Activated CD4-positive, alpha-beta T cell treated with anti-CD3 and anti-CD28 coated beads for 36 hours (primary cell): ENCODE data around the gene SLC8B1. TPM values are rescaled to one million over a fixed set of nuclear protein-coding genes. Genes with fewer than 3 reads are reported as not detected.
A peak's percentile ranks its signal among the peaks of the same experiment; 100 is the strongest.

ENCODE experiments used
- ATAC-seq: fragments of 200-7000 bp; cut with Tn5 transposase; one replicate; pipeline ENCODE4 v1.10.0; 2021; ENCODE audit warnings: mild to moderate bottlenecking, moderate library complexity
- CTCF ChIA-PET: fragments of 350-600 bp; sonication (Branson Sonifier 250); formaldehyde crosslinking; loops from one replicate; lab custom pipeline; 2021; ENCODE audit warnings: antibody characterized with exemption; lab: Charles Lee
- POLR2A ChIA-PET: fragments of 350-600 bp; sonication (Branson Sonifier 250); formaldehyde crosslinking; loops from one replicate; lab custom pipeline; 2021; ENCODE audit warnings: antibody characterized with exemption, inconsistent platforms; lab: Charles Lee
- DNase-seq: peaks from one replicate; pipeline ENCODE4 v3.0.0-alpha.2; 2020
- H3K27ac Mint-ChIP-seq: one replicate; pipeline ENCODE4 v1.8.0; 2021; ENCODE audit warnings: mixed read lengths
- H3K27me3 Mint-ChIP-seq: one replicate; pipeline ENCODE4 v1.8.0; 2021; ENCODE audit warnings: mixed read lengths
- H3K36me3 Mint-ChIP-seq: one replicate; pipeline ENCODE4 v1.8.0; 2021; ENCODE audit warnings: low read depth, mixed read lengths
- H3K4me1 Mint-ChIP-seq: one replicate; pipeline ENCODE4 v1.8.0; 2021; ENCODE audit warnings: mixed read lengths
- H3K4me3 Mint-ChIP-seq: one replicate; pipeline ENCODE4 v1.8.0; 2021; ENCODE audit warnings: mild to moderate bottlenecking, moderate library complexity, mixed read lengths
- H3K9me3 Mint-ChIP-seq: one replicate; pipeline ENCODE4 v1.8.0; 2021; ENCODE audit warnings: low read depth, mixed read lengths
- intact Hi-C, 2 experiments: fragments of 100-400 bp; cut with DNase I in 1 of 2; cut with micrococcal nuclease in 1 of 2; formaldehyde crosslinking; loops; one replicate each; pipeline versions ENCODE4 v1.14.2 to v1.15.1; 2022 to 2024; cut with DNase I, micrococcal nuclease
- total RNA-seq, 2 experiments: library from RNA; stranded (reverse); gene quantifications; one replicate each; pipeline ENCODE4 v1.2.3, GENCODE V29; 2021

SLC8B1 gene
- total RNA-seq, 2 experiments from 2014 or later: 17.9 to 19.4 TPM

DNA sequence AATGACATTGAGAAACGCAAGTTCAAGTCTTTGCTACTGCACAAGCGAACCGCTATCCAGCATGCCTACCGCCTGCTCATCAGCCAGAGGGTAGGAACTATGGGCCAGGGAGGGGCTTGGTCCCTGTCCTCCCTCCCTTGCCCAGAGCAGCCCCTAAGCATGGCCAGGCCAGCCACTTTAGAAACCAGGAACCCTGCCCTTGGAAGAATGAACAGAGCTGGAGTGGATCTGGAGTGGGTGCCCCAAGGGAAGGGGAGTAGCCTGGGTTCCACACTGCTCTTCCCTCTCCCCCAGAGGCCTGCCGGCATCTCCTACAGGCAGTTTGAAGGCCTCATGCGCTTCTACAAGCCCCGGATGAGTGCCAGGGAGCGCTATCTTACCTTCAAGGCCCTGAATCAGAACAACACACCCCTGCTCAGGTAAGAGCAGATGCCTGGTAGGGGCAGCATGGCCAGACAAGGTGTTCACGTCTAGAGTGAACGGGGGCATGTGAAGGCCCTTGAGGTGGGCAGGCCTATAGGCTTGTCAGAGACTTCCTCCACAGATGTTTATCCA, 57.9 kb downstream of the SLC8B1 start:
- ATAC-seq (no peak), DNase-seq (no peak)
- no peaks in the 10 kb centered on the region for H3K9me3 Mint-ChIP-seq
- H3K4me1 Mint-ChIP-seq: peaks cover 6% of the 10 kb centered on the region
- no peaks in the 10 kb centered on the region for H3K27me3 Mint-ChIP-seq
- ChIA-PET CTCF (no interaction called here), POLR2A (interaction anchor here (0.6 kb wide), 1 partner anchor 19 kb away, joined by 4 read pairs; no protein-coding TSS in a partner anchor)
- H3K27ac Mint-ChIP-seq: no peak overlapping the region
- H3K4me3 Mint-ChIP-seq: no peak overlapping the region
- intact Hi-C loops: no loop called here
- peaks cover 30% of the 10 kb centered on the region for H3K36me3 Mint-ChIP-seq

DNA sequence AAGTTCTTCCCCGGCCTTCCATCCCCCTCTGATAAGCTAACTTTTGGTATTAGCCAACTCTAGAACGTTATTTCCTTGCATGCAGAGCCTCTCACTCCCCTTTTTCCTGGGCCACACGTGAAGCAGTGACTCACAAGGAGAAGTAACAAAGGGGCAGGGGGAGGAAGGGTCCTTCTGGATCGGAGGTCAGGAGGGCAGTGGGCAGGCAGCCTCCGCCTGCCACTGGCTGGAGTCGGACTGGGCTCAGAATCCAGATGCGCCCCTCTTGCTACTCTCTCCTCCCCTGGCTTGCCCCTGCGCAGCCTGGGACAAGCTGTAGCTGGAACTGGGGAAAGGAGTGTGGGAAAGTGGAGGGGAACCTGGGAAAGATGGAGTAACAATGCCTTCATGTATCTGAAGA, 58.6 kb downstream of the SLC8B1 start:
- intact Hi-C loops: no loop called here
- ChIA-PET POLR2A (no interaction called here), CTCF (no interaction called here)
- Mint-ChIP-seq H3K4me1 (peaks cover 13% of the 10 kb centered on the region), H3K9me3 (no peaks in the 10 kb centered on the region), H3K4me3 (no peak overlapping the region), H3K36me3 (peaks cover 30% of the 10 kb centered on the region), H3K27me3 (no peaks in the 10 kb centered on the region), H3K27ac (no peak overlapping the region)
- no peak for ATAC-seq
- no peak for DNase-seq

DNA sequence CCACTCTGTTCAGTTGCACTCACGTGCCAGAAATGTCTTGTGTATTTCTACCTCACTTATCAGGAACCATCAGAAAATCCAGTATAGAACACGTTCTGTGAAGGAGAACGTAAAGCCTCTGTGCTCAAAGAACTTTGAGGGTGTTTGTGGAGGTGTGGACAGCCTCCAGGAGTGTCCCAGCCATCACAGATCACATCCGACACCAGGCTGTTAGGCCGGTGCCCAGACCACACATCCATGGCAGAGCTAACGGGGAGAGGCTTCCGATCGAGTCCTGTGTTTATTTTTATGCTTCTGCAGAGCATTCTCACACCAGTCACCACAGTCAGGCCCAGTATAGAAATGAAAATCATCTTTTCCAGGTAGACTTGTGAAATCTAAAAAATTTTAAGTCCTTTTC, 60.1 kb downstream of the SLC8B1 start:
- H3K4me3 Mint-ChIP-seq: no peak overlapping the region
- H3K9me3 Mint-ChIP-seq: no peaks in the 10 kb centered on the region
- H3K36me3 Mint-ChIP-seq: peaks cover 28% of the 10 kb centered on the region
- POLR2A ChIA-PET: no interaction called here
- intact Hi-C loops: no loop called here
- DNase-seq: no peak
- CTCF ChIA-PET: no interaction called here
- no peak overlapping the region for H3K27ac Mint-ChIP-seq
- H3K4me1 Mint-ChIP-seq: peaks cover 15% of the 10 kb centered on the region
- no peaks in the 10 kb centered on the region for H3K27me3 Mint-ChIP-seq
- no peak for ATAC-seq

DNA sequence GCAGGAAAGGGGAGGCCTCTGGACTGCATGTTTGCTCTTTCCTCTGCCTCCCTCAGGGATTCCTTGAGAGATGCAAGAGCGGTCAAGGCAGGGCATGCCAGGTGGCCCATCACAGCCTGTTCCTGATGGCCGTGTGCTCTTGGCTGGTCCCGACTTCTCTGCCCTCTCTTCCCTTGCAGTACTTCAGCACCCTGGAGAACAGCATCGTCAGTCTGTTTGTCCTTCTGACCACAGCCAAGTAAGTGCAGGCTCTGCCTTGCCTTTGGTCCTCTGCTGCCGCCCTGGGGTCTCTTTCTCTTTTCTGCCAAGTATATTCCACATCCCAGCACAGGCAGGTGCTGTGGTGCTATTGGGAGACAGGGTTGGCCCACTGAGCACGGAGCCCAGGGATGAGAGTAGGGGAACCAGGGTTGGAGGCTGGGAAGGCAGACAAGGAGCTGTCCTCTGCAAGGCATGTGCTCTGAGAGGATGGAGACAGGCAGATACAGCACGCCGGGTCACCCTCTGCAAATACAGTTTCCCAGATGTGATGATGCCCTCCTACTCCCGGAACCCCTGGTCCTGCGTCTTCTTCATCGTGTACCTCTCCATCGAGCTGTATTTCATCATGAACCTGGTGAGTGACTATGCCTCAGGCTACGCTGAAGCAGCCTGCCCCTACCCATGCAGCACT, 61.7 kb downstream of the SLC8B1 start:
- H3K9me3 Mint-ChIP-seq: no peaks in the 10 kb centered on the region
- ChIA-PET CTCF (no interaction called here), POLR2A (no interaction called here)
- H3K36me3 Mint-ChIP-seq: peaks cover 36% of the 10 kb centered on the region
- peaks cover 15% of the 10 kb centered on the region for H3K4me1 Mint-ChIP-seq
- H3K27me3 Mint-ChIP-seq: no peaks in the 10 kb centered on the region
- no peak for DNase-seq
- H3K27ac Mint-ChIP-seq: no peak overlapping the region
- no peak for ATAC-seq
- intact Hi-C loops: no loop called here
- no peak overlapping the region for H3K4me3 Mint-ChIP-seq

DNA sequence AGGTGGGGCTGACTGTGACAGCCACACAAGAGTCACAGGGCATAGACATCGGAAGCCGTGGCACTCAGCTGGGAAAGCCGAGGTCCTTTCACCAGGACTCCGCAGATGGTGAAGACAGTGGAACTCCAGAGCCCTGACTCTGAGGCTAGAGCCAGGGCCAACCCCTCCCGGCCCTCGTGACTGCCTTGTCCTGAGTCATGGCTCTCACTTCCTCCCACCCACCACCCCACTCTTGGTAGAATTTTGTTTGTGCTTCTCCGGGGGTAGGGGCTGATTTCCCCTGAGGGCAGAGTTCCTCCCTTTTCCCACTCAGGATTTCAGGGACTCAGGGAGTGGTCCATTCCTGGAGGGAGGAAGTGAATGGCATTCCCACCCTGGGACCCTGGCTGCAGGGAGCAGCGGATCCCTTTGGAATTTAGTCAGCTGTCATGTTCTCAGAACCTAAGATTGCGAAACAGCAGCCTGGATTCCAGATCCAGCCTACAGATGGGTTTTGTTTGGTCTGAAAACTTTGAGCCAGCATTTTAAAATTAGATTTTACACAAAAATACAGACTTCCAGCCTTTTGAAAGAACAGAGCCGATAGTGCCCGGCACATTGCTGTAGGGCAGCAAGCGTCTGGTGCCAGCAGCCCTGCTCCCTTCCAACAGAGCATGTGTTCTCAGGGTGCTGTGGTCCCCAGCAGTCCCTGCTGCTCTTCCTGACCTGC, 62.9 kb downstream of the SLC8B1 start:
- intact Hi-C loops: no loop called here
- POLR2A ChIA-PET: no interaction called here

DNA sequence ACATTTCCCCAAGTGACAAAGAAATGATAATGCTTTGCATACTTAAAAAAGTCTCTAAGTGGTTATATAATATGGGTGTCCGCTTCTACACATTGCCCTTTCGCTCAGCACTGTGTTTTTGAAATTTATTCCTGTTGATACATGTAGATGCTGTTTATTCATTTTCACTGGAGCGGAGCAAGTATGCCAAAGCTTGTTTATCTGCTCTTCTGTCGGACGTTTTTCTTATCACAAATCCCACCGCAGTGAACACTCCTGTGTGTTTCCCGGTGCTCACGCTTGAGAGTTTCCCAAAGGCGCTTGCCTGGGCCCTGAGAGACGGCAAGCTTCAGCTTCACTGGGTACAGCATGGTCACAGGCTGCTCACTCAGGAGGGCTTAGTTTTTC, 63.5 kb downstream of the SLC8B1 start:
- ChIA-PET CTCF (no interaction called here), POLR2A (no interaction called here)
- H3K27ac Mint-ChIP-seq: no peak overlapping the region
- no peaks in the 10 kb centered on the region for H3K27me3 Mint-ChIP-seq
- intact Hi-C loops: no loop called here
- H3K4me1 Mint-ChIP-seq: peaks cover 15% of the 10 kb centered on the region
- H3K9me3 Mint-ChIP-seq: no peaks in the 10 kb centered on the region
- peaks cover 43% of the 10 kb centered on the region for H3K36me3 Mint-ChIP-seq
- ATAC-seq (peak; percentile 28), DNase-seq (no peak)
- no peak overlapping the region for H3K4me3 Mint-ChIP-seq

More for the DNA sequence above, 62.9 kb downstream of the SLC8B1 start:
- H3K36me3 Mint-ChIP-seq: peaks cover 41% of the 10 kb centered on the region
- H3K4me3 Mint-ChIP-seq: no peak overlapping the region
- peaks cover 15% of the 10 kb centered on the region for H3K4me1 Mint-ChIP-seq
- no peaks in the 10 kb centered on the region for H3K27me3 Mint-ChIP-seq
- CTCF ChIA-PET: no interaction called here
- peak; percentile 68 for DNase-seq
- H3K9me3 Mint-ChIP-seq: no peaks in the 10 kb centered on the region
- peak; percentile 97 for ATAC-seq
- H3K27ac Mint-ChIP-seq: no peak overlapping the region

DNA sequence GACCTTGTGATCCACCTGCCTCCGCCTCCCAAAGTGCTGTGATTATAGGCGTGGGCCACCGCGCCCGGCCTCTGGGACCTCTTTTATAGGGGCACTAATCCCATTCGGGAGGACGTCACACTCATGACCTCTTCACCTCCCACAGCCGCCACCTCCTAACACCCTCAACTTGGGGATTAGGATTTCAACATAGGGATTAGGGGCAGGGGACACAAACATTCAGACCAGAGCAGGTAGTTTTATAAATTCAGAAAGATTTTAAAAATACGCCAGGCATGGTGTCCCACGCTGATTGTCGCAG, 64.2 kb downstream of the SLC8B1 start:
- Mint-ChIP-seq H3K27me3 (no peaks in the 10 kb centered on the region), H3K4me1 (peaks cover 15% of the 10 kb centered on the region), H3K27ac (no peak overlapping the region), H3K4me3 (no peak overlapping the region), H3K36me3 (peaks cover 50% of the 10 kb centered on the region), H3K9me3 (no peaks in the 10 kb centered on the region)
- ATAC-seq: no peak
- CTCF ChIA-PET: no interaction called here
- DNase-seq: no peak
- POLR2A ChIA-PET: no interaction called here
- intact Hi-C loops: no loop called here

DNA sequence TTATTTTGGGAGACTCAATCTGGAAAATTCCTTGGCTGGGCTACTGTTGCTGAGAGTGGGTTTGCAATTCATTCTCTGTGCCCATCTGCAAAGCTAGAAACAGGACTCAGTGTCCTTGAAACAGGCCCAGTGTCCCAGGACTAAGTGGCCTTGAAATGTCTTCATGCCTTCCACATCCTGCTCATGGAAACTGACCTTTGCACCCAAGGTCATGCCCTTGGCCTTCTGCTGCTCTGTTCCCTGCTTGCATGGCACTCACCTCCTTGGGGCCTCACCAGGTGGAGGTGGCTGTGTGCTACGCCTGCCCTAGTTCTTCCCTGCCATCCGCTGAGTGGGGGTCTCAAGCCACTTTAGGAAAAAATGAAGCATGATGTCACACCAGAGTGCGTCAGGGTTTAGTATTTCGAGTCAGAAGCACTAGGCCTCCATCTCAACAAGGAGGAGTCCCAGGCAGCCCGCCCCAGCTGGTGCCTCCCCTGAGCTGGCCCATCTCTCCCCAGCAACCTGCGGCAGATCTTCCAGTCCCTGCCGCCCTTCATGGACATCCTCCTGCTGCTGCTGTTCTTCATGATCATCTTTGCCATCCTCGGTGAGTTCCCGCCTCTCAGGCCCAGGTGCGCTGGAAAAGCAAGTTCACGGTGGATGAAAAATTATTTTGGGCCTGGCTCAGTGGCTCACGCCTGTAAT, 65.5 kb downstream of the SLC8B1 start:
- ChIA-PET POLR2A (no interaction called here), CTCF (interaction anchor here (1.1 kb wide), 1 partner anchor 38 kb away, joined by 3 read pairs; no protein-coding TSS in a partner anchor)
- intact Hi-C loops: no loop called here
- Mint-ChIP-seq H3K36me3 (peaks cover 46% of the 10 kb centered on the region), H3K4me3 (no peak overlapping the region), H3K27ac (no peak overlapping the region), H3K27me3 (no peaks in the 10 kb centered on the region), H3K4me1 (peaks cover 15% of the 10 kb centered on the region), H3K9me3 (no peaks in the 10 kb centered on the region)
- DNase-seq (no peak), ATAC-seq (no peak)

DNA sequence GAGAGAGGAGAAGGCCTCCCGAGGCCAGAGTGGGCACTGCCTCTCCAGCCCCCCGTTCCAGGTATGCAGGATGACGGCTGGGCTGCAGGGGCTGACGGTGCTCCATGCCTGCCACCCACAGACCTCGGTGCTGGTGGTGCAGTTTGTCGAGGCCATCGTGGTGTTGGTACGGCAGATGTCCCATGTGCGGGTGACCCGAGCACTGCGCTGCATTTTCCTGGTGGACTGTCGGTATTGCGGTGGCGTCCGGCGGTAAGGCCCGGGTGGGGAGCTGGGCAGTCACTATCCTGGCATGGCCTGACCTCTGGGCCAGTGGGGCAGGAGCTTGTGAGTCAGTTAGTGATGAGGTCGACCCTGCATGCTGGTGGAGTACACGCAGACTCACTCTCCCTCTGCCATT, 66.3 kb downstream of the SLC8B1 start:
- Mint-ChIP-seq H3K9me3 (no peaks in the 10 kb centered on the region), H3K27me3 (no peaks in the 10 kb centered on the region), H3K36me3 (peaks cover 53% of the 10 kb centered on the region), H3K4me3 (no peak overlapping the region), H3K4me1 (peaks cover 22% of the 10 kb centered on the region), H3K27ac (no peak overlapping the region)
- no peak for ATAC-seq
- POLR2A ChIA-PET: no interaction called here
- DNase-seq: no peak
- CTCF ChIA-PET: no interaction called here
- intact Hi-C loops: no loop called here

DNA sequence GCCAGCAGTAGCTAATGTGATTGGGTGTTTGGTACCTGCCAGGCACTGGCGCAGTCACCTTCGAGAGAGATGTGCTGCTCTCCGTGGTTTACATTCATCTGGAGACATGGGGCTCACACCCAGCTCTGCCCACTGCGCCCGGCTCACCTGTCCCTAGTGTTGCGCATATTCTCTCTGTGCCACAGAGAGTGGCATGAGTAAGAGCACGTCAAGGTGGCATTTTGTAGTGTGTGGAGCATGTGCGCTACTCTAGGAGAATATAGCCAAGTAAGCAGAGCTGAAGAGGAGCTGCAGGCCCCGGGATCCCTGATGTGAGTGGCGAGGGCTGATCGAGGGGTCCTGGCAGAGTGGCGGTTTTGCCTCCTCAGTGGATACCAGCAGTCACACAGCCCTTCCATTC, 66.8 kb downstream of the SLC8B1 start:
- H3K36me3 Mint-ChIP-seq: peaks cover 51% of the 10 kb centered on the region
- POLR2A ChIA-PET: no interaction called here

DNA sequence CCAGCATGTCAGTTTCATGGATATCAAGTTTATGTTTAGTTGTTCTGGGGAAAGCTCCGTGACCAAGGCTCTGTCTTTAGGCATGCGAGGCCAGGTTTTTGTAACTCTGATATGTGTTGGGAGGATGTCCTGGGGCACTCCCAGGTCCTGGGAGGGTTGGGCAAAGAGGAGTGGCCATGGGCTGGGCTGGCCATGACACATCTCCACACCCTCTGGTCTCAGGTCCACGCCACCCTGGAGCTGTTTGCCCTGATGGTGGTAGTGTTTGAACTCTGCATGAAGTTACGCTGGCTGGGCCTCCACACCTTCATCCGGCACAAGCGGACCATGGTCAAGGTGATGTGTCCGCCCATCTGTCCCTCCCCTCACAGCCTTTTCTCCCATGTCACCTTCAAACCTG, 67.3 kb downstream of the SLC8B1 start:
- Mint-ChIP-seq H3K27ac (no peak overlapping the region), H3K4me1 (peaks cover 29% of the 10 kb centered on the region), H3K27me3 (no peaks in the 10 kb centered on the region), H3K9me3 (no peaks in the 10 kb centered on the region), H3K4me3 (no peak overlapping the region), H3K36me3 (peaks cover 54% of the 10 kb centered on the region)
- ChIA-PET POLR2A (no interaction called here), CTCF (no interaction called here)
- intact Hi-C loops: no loop called here
- ATAC-seq: no peak
- no peak for DNase-seq

More for the DNA sequence above, 66.8 kb downstream of the SLC8B1 start:
- DNase-seq (no peak), ATAC-seq (no peak)
- H3K27me3 Mint-ChIP-seq: no peaks in the 10 kb centered on the region
- H3K4me1 Mint-ChIP-seq: peaks cover 26% of the 10 kb centered on the region
- H3K27ac Mint-ChIP-seq: no peak overlapping the region
- intact Hi-C loops: no loop called here
- no peak overlapping the region for H3K4me3 Mint-ChIP-seq
- CTCF ChIA-PET: no interaction called here
- no peaks in the 10 kb centered on the region for H3K9me3 Mint-ChIP-seq
